Activated CD4-positive, CD25-positive, alpha-beta regulatory T cell treated with anti-CD3 and anti-CD28 coated beads, Interleukin-2, amount 50 U/mL, for 16 hours (primary cell): ENCODE results near the gene ZBTB42.

Experiments used
- DNase-seq: peaks from one replicate; pipeline ENCODE4 v3.0.0-alpha.2; 2020; ENCODE audit warnings: low read depth, low spot score

The ZBTB42 gene

GRCh38 chr14:104794631-104794992 is 6.3 kb upstream of the ZBTB42 start:
- DNase-seq: no peak

GRCh38 chr14:104794993-104795780 is 5.7 kb upstream of the ZBTB42 start, which contains the start of gene AKT1:
AKT1 (minus strand) TSS chr14:104795748; CDS start chr14:104792643, 3,105 bp downstream.
- DNase-seq: no peak

- DNase-seq: no peak
Observed at GRCh38 chr14:104795781-104796686, 4.9 kb upstream of the ZBTB42 start.

- no peak for DNase-seq
Observed at GRCh38 chr14:104796687-104797081, 4.2 kb upstream of the ZBTB42 start.

- no peak for DNase-seq
Observed at GRCh38 chr14:104797115-104798044, 3.5 kb upstream of the ZBTB42 start.

- no peak for DNase-seq
Observed at GRCh38 chr14:104798300-104799243, 2.3 kb upstream of the ZBTB42 start.

GRCh38 chr14:104799244-104800014 is 1.5 kb upstream of the ZBTB42 start:
- no peak for DNase-seq

- peak; percentile 65 for DNase-seq
Observed at GRCh38 chr14:104800015-104800770, 708 bp upstream of the ZBTB42 start.

GRCh38 chr14:104801520-104802393 is 856 bp downstream of the ZBTB42 start:
- no peak for DNase-seq

- DNase-seq: no peak
Observed at GRCh38 chr14:104802394-104803184, 1.7 kb downstream of the ZBTB42 start.

- DNase-seq: no peak
Observed at GRCh38 chr14:104803280-104803911, 2.5 kb downstream of the ZBTB42 start.

GRCh38 chr14:104803912-104804410 is 3.1 kb downstream of the ZBTB42 start:
- no peak for DNase-seq

GRCh38 chr14:104804481-104805325 is 3.8 kb downstream of the ZBTB42 start:
- DNase-seq: no peak

GRCh38 chr14:104805326-104805678 is 4.4 kb downstream of the ZBTB42 start:
- DNase-seq: no peak

GRCh38 chr14:104805941-104806624 is 5.2 kb downstream of the ZBTB42 start:
- DNase-seq: no peak
